Osteoblast (primary cell): Measurements from ENCODE around the gene ATP6V0E1. TPM values are rescaled to one million over a fixed set of nuclear protein-coding genes. Genes with fewer than 3 reads are reported as not detected.

Source experiments
- DNase-seq: peaks from one replicate; pipeline ENCODE4 v3.0.0; 2011; ENCODE audit warnings: low spot score, mixed read lengths; ENCODE audit not compliant: insufficient read length; ENCODE audit errors: missing footprints
- H2AFZ ChIP-seq: 2 replicates; pipeline ENCODE4 v1.6.0; 2011; ENCODE audit warnings: mild to moderate bottlenecking, low read length
- H3K27ac ChIP-seq: 2 replicates; pipeline ENCODE4 v1.5.1; 2011; ENCODE audit warnings: mild to moderate bottlenecking, low read depth, low read length, moderate library complexity
- H3K27me3 ChIP-seq: 2 replicates; pipeline ENCODE4 v1.6.0; 2012; ENCODE audit warnings: mild to moderate bottlenecking, control low read depth, inconsistent platforms, low read length, moderate library complexity; ENCODE audit not compliant: insufficient read depth
- H3K36me3 ChIP-seq: 2 replicates; pipeline ENCODE4 v1.5.1; 2011; ENCODE audit warnings: mild to moderate bottlenecking, low read length, control low read depth, moderate library complexity; ENCODE audit not compliant: insufficient read depth
- H3K4me1 ChIP-seq: 2 replicates; pipeline ENCODE4 v1.5.1; 2011; ENCODE audit warnings: mild to moderate bottlenecking, low read length, control low read depth, moderate library complexity; ENCODE audit not compliant: insufficient read depth
- H3K4me2 ChIP-seq: 2 replicates; pipeline ENCODE4 v1.6.0; 2011; ENCODE audit warnings: mild to moderate bottlenecking, low read length; ENCODE audit not compliant: insufficient read depth
- H3K4me3 ChIP-seq: fragments of 200-600 bp; sonication (generic); 3 replicates; pipeline ENCODE4 v1.5.1; 2012; ENCODE audit warnings: mild to moderate bottlenecking, low read length, inconsistent platforms; ENCODE audit not compliant: insufficient read depth
- H3K79me2 ChIP-seq: 2 replicates; pipeline ENCODE4 v1.6.0; 2012; ENCODE audit warnings: mild to moderate bottlenecking, low read length, control low read depth, inconsistent platforms; ENCODE audit not compliant: insufficient read depth
- H3K9me3 ChIP-seq: 2 replicates; pipeline ENCODE4 v1.5.1; 2011; ENCODE audit warnings: low read depth, low read length, control low read depth
- H4K20me1 ChIP-seq: 2 replicates; pipeline ENCODE4 v1.6.0; 2012; ENCODE audit warnings: mild to moderate bottlenecking, low read length, control low read depth; ENCODE audit not compliant: insufficient read depth
- CTCF ChIP-seq: IDR thresholded peaks from 2 replicates; pipeline ENCODE4 v1.5.1; 2011; ENCODE audit warnings: mild to moderate bottlenecking, low read depth, low read length, moderate library complexity; ENCODE audit errors: extremely low read depth
- total RNA-seq: library from RNA; depleted of rRNA; stranded (reverse); fragments of >200 nt; gene quantifications from 2 replicates; pipeline ENCODE4 v1.2.3, GENCODE V29; 2012

The ATP6V0E1 gene
- total RNA-seq, 1 donor, result 177 TPM

- no peak for DNase-seq
- Histone ChIP-seq H3K36me3 (peaks cover 16% of the 10 kb centered on the region), H3K27ac (peak overlapping the region; percentile 79), H3K4me1 (peaks cover 19% of the 10 kb centered on the region), H3K4me3 (no peak overlapping the region), H2AFZ (no peak overlapping the region), H3K4me2 (no peak overlapping the region), H4K20me1 (no peaks in the 10 kb centered on the region), H3K79me2 (no peaks in the 10 kb centered on the region), H3K27me3 (no peaks in the 10 kb centered on the region), H3K9me3 (no peaks in the 10 kb centered on the region)
- TF ChIP-seq CTCF, result no peak
These were observed 10.2 kb upstream of the ATP6V0E1 start for GRCh38 chr5:172973127-172973916.

- Histone ChIP-seq H3K4me3 (no peak overlapping the region), H3K4me2 (no peak overlapping the region), H3K4me1 (peaks cover 19% of the 10 kb centered on the region), H3K9me3 (no peaks in the 10 kb centered on the region), H3K27ac (peak overlapping the region; percentile 79), H3K27me3 (no peaks in the 10 kb centered on the region), H3K79me2 (no peaks in the 10 kb centered on the region), H2AFZ (no peak overlapping the region), H4K20me1 (no peaks in the 10 kb centered on the region), H3K36me3 (peaks cover 13% of the 10 kb centered on the region)
- no peak for TF ChIP-seq CTCF
- no peak for DNase-seq
These were observed 9.6 kb upstream of the ATP6V0E1 start for GRCh38 chr5:172973931-172974330.

- Histone ChIP-seq H3K4me1 (peaks cover 19% of the 10 kb centered on the region), H4K20me1 (no peaks in the 10 kb centered on the region), H3K4me2 (no peak overlapping the region), H3K27me3 (no peaks in the 10 kb centered on the region), H3K79me2 (no peaks in the 10 kb centered on the region), H3K27ac (no peak overlapping the region), H3K4me3 (no peak overlapping the region), H2AFZ (no peak overlapping the region), H3K9me3 (no peaks in the 10 kb centered on the region), H3K36me3 (peaks cover 4% of the 10 kb centered on the region)
- no peak for DNase-seq
- TF ChIP-seq CTCF, result no peak
These were observed 8.3 kb upstream of the ATP6V0E1 start for GRCh38 chr5:172975289-172975688.

GRCh38 chr5:172979778-172980177 is 3.8 kb upstream of the ATP6V0E1 start:
- H2AFZ ChIP-seq, result no peak overlapping the region
- H4K20me1 ChIP-seq, result peaks cover 3% of the 10 kb centered on the region
- no peaks in the 10 kb centered on the region for H3K36me3 ChIP-seq
- H3K4me3 ChIP-seq, result no peak overlapping the region
- H3K4me2 ChIP-seq, result no peak overlapping the region
- no peaks in the 10 kb centered on the region for H3K9me3 ChIP-seq
- TF ChIP-seq CTCF, result no peak
- no peaks in the 10 kb centered on the region for H3K27me3 ChIP-seq
- H3K79me2 ChIP-seq, result peaks cover 16% of the 10 kb centered on the region
- H3K4me1 ChIP-seq, result no peaks in the 10 kb centered on the region
- DNase-seq, result no peak
- no peak overlapping the region for H3K27ac ChIP-seq
